K562 (cell line): ENCODE results near the gene ZNF432. TPM values are rescaled to one million over a fixed set of nuclear protein-coding genes. Genes with fewer than 3 reads are reported as not detected.

Source experiments
- CBFA2T2 ChIP-seq: fragments of 450-650 bp; conservative IDR thresholded peaks from 2 replicates; pipeline ENCODE4 v1.6.1; 2017; ENCODE audit warnings: mild to moderate bottlenecking
- CBX5 ChIP-seq: IDR thresholded peaks from 2 replicates; pipeline ENCODE4 v1.6.1; 2014; ENCODE audit warnings: low read depth, borderline replicate concordance
- CCNT2 ChIP-seq: IDR thresholded peaks from 2 replicates; pipeline ENCODE4 v1.6.1; 2011; ENCODE audit warnings: borderline replicate concordance, low read depth, mild to moderate bottlenecking, moderate library complexity, mixed read lengths, low read length; ENCODE audit not compliant: insufficient read length; ENCODE audit errors: extremely low read depth
- CGGBP1 ChIP-seq: fragments of 250-450 bp; sonication (Bioruptor Pico); IDR thresholded peaks from 2 replicates; pipeline ENCODE4 v1.9.0; 2021; ENCODE audit warnings: mild to moderate bottlenecking
- CHD4 ChIP-seq: fragments of 200-600 bp; sonication (generic); IDR thresholded peaks from 3 replicates; pipeline ENCODE4 v1.6.1; 2012; ENCODE audit warnings: low read depth, mild to moderate bottlenecking, mixed read lengths, low read length, inconsistent platforms; ENCODE audit not compliant: insufficient read depth, insufficient replicate concordance, poor library complexity, severe bottlenecking
- CREB3L1 ChIP-seq: fragments of 450-650 bp; IDR thresholded peaks from 2 replicates; pipeline ENCODE4 v1.6.1; 2014; ENCODE audit warnings: low read depth, mild to moderate bottlenecking, moderate library complexity, borderline replicate concordance
- CREM ChIP-seq: IDR thresholded peaks from 2 replicates; pipeline ENCODE4 v1.6.1; 2014; ENCODE audit warnings: antibody characterized with exemption, low read depth
- ELF1 ChIP-seq: fragments of 200-800 bp; sonication (Bioruptor generic); IDR thresholded peaks from 2 replicates; pipeline ENCODE4 v1.6.1; 2016; ENCODE audit warnings: missing genetic modification characterization, missing compliant biosample characterization
- ETS2 ChIP-seq: IDR thresholded peaks from 2 replicates; pipeline ENCODE4 v1.6.1; 2016; ENCODE audit warnings: borderline replicate concordance, missing genetic modification characterization, mild to moderate bottlenecking, moderate library complexity, missing compliant biosample characterization; ENCODE audit not compliant: poor library complexity, severe bottlenecking
- GTF2E2 ChIP-seq: fragments of 200-800 bp; sonication (Bioruptor generic); IDR thresholded peaks from 2 replicates; pipeline ENCODE4 v1.6.1; 2016; ENCODE audit warnings: missing genetic modification characterization, missing compliant biosample characterization
- LEF1 ChIP-seq: fragments of 450-650 bp; IDR thresholded peaks from 2 replicates; pipeline ENCODE4 v1.6.1; 2016; ENCODE audit warnings: mild to moderate bottlenecking
- MTF1 ChIP-seq: fragments of 250-450 bp; sonication (Bioruptor Pico); IDR thresholded peaks from 2 replicates; pipeline ENCODE4 v1.9.0; 2021; ENCODE audit warnings: moderate library complexity, mild to moderate bottlenecking, inconsistent platforms, borderline replicate concordance
- MXI1 ChIP-seq: IDR thresholded peaks from 2 replicates; pipeline ENCODE4 v1.6.1; 2011; ENCODE audit warnings: low read depth, mild to moderate bottlenecking, improper control_type of control experiment, low read length
- MYNN ChIP-seq, 2 experiments: sonication (generic); formaldehyde crosslinking in 1 of 2; IDR thresholded peaks; 2 replicates each; pipeline versions ENCODE4 v1.5.0 to v1.6.1; 2016 to 2020; ENCODE audit warnings: antibody characterized with exemption in 1 of 2, missing genetic modification reagents in 1 of 2
- NONO ChIP-seq, 2 experiments: fragments of 200-400 bp in 1 of 2; fragments of 450-650 bp in 1 of 2; formaldehyde crosslinking in 1 of 2; IDR thresholded peaks; 2 replicates each; pipeline ENCODE4 v1.6.1; 2017; ENCODE audit warnings: low read depth in 2 of 2, mild to moderate bottlenecking in 2 of 2, moderate library complexity in 2 of 2, low read length in 1 of 2
- SMC3 ChIP-seq: conservative IDR thresholded peaks from 2 replicates; pipeline ENCODE4 v1.6.1; 2011; ENCODE audit warnings: low read depth, low read length, improper control_type of control experiment; ENCODE audit not compliant: insufficient read depth
- SREBF1 ChIP-seq: fragments of 150-350 bp; IDR thresholded peaks from 2 replicates; pipeline ENCODE4 v1.6.1; 2014; ENCODE audit warnings: antibody characterized with exemption, low read depth, low read length, borderline replicate concordance
- TBL1XR1 ChIP-seq, 2 experiments: IDR thresholded peaks; 2 replicates each; pipeline ENCODE4 v1.6.1; 2012; ENCODE audit warnings: improper control_type of control experiment in 2 of 2, low read length in 2 of 2, mild to moderate bottlenecking in 1 of 2
- ZNF224 ChIP-seq: sonication (generic); formaldehyde crosslinking; IDR thresholded peaks from 2 replicates; pipeline ENCODE4 v1.8.0; 2022; ENCODE audit warnings: mild to moderate bottlenecking, missing genetic modification reagents
- ZNF253 ChIP-seq: fragments of 250-450 bp; sonication (Bioruptor Pico); conservative IDR thresholded peaks from 2 replicates; pipeline ENCODE4 v1.6.1; 2021; ENCODE audit warnings: mild to moderate bottlenecking
- ZNF41 ChIP-seq: fragments of 250-450 bp; sonication (Bioruptor Pico); conservative IDR thresholded peaks from 2 replicates; pipeline ENCODE4 v1.4.0; 2020; ENCODE audit warnings: mild to moderate bottlenecking
- ZNF444 ChIP-seq: fragments of 250-450 bp; sonication (Bioruptor Pico); IDR thresholded peaks from 2 replicates; pipeline ENCODE4 v1.4.0; 2020; ENCODE audit warnings: mild to moderate bottlenecking, moderate library complexity
- ZNF639 ChIP-seq, 2 experiments: fragments of 200-800 bp in 1 of 2; sonication (Bioruptor generic) in 1 of 2; sonication (generic) in 1 of 2; formaldehyde crosslinking in 1 of 2; IDR thresholded peaks in 1 of 2; conservative IDR thresholded peaks in 1 of 2; 2 replicates each; pipeline versions ENCODE4 v1.5.0 to v1.6.1; 2016 to 2020; ENCODE audit warnings: missing compliant biosample characterization in 1 of 2, missing genetic modification characterization in 1 of 2, missing genetic modification reagents in 1 of 2
- ZNF707 ChIP-seq: fragments of 250-450 bp; sonication (Bioruptor Pico); conservative IDR thresholded peaks from 2 replicates; pipeline ENCODE4 v1.8.0; 2022; ENCODE audit warnings: inconsistent platforms, mild to moderate bottlenecking, moderate library complexity
- polyA plus RNA-seq, 8 experiments: library from polyadenylated mRNA; depleted of rRNA in 4 of 8; stranded (reverse) in 5 of 8; unstranded in 3 of 8; fragments of >200 nt; fragmentation: Nextera tagmentation in 2 of 8; fragmentation: Illumina TruSeq in 1 of 8; extraction: Ambion mirVana in 2 of 8; extraction: Trizol in 1 of 8; gene quantifications; 2 replicates each; pipeline versions ENCODE4 v1.2.1 to v1.2.3, GENCODE V29; 2011 to 2014; ENCODE audit warnings: inconsistent platforms in 1 of 8, missing spikeins in 1 of 8
- total RNA-seq, 7 experiments: library from RNA; depleted of rRNA in 6 of 7; stranded (reverse); fragments of >200 nt in 6 of 7; fragmentation: Illumina TruSeq in 2 of 7; extraction: Trizol in 2 of 7; gene quantifications; 2 replicates each; pipeline versions ENCODE4 v1.2.1 to v1.2.3, GENCODE V29; 2011 to 2021; ENCODE audit warnings: low replicate concordance in 1 of 7

The ZNF432 gene
- total and polyA plus RNA-seq, 9 of the 15 experiments (the other 6 are each of a cell fraction or from before 2014, with no cell fraction given) = 2.6 to 6.8 (median 4.0) TPM

- TF ChIP-seq TBL1XR1 (IDR thresholded peaks at IDR 0.05; ENCODE audit: low read length in 2 of 2) (no peak; a peak in 1 of 4 replicates), MYNN (IDR thresholded peaks at IDR 0.05) (peak; percentile 78; the same call in 1 of the 2 replicates), MYNN (CRISPR knock-in tag; IDR thresholded peaks at IDR 0.05) (no peak), SMC3 (no peak), CBX5 (no peak), CREB3L1 (peak; percentile 71; the same call in 1 of the 2 replicates), NONO (IDR thresholded peaks at IDR 0.05; ENCODE audit: low read depth in 2 of 2, low read length in 1 of 2) (no peak), CHD4 (no peak), MTF1 (CRISPR knock-in tag) (no peak), CCNT2 (no peak), CBFA2T2 (no peak), ZNF253 (CRISPR knock-in tag) (no peak), GTF2E2 (tag) (no peak), ZNF707 (CRISPR knock-in tag) (no peak), ETS2 (no peak), ZNF41 (no peak), ZNF639 (CRISPR knock-in tag; conservative IDR thresholded peaks at IDR 0.05 in 1 of 2, IDR thresholded peaks at IDR 0.05 in 1 of 2) (peak in 1 of 2 experiments; percentile 52; a peak in 1 of 4 replicates), MXI1 (no peak), ELF1 (peak; percentile 93), LEF1 (no peak; the same call in 1 of the 2 replicates), CGGBP1 (no peak), CREM (peak; percentile 92), ZNF224 (CRISPR knock-in tag) (no peak), ZNF444 (no peak), SREBF1 (no peak)
These were observed at the start of gene ZNF432 (continued) for GRCh38 chr19:52048555-52049501.
